DOHH2 (cell line): ENCODE data around the gene CFI.

ENCODE experiments used
- H3F3A ChIP-seq: fragments of 200-600 bp; sonication (generic), shearing (Covaris generic); 2 replicates; pipeline ENCODE4 v1.6.0; 2016; ENCODE audit warnings: antibody characterized with exemption, mild to moderate bottlenecking; ENCODE audit not compliant: control insufficient read depth, insufficient read depth
- H3K27ac ChIP-seq: fragments of 200-600 bp; sonication (generic); 2 replicates; pipeline ENCODE4 v1.5.1; 2014; ENCODE audit warnings: low read depth, mild to moderate bottlenecking, low read length, moderate library complexity
- H3K27me3 ChIP-seq: fragments of 200-600 bp; sonication (generic); 2 replicates; pipeline ENCODE4 v1.6.1; 2014; ENCODE audit warnings: mild to moderate bottlenecking, low read length, mixed read lengths; ENCODE audit not compliant: control insufficient read depth
- H3K36me3 ChIP-seq: fragments of 200-600 bp; sonication (generic); 2 replicates; pipeline ENCODE4 v1.6.1; 2014; ENCODE audit warnings: mild to moderate bottlenecking, low read length, moderate library complexity, mixed read lengths; ENCODE audit not compliant: control insufficient read depth
- H3K4me1 ChIP-seq: fragments of 200-600 bp; sonication (generic); 2 replicates; pipeline ENCODE4 v1.6.1; 2014; ENCODE audit warnings: mild to moderate bottlenecking, low read length, mixed read lengths; ENCODE audit not compliant: control insufficient read depth
- H3K4me2 ChIP-seq: fragments of 200-600 bp; sonication (generic); 2 replicates; pipeline ENCODE4 v1.6.0; 2014; ENCODE audit warnings: mild to moderate bottlenecking, low read length, moderate library complexity
- H3K4me3 ChIP-seq: fragments of 200-600 bp; sonication (generic); 2 replicates; pipeline ENCODE4 v1.5.1; 2014; ENCODE audit warnings: mild to moderate bottlenecking, low read length, mixed read lengths
- H3K79me2 ChIP-seq: fragments of 200-600 bp; sonication (generic); 2 replicates; pipeline ENCODE4 v1.6.1; 2014; ENCODE audit warnings: mild to moderate bottlenecking, low read length, mixed read lengths; ENCODE audit not compliant: control insufficient read depth
- H3K9me2 ChIP-seq: fragments of 200-600 bp; sonication (generic); replicated peaks from 2 replicates; pipeline ENCODE4 v1.6.1; 2014; ENCODE audit warnings: mild to moderate bottlenecking, low read length, mixed read lengths; ENCODE audit not compliant: control insufficient read depth
- H3K9me3 ChIP-seq: fragments of 200-600 bp; sonication (generic); 2 replicates; pipeline ENCODE4 v1.6.1; 2014; ENCODE audit warnings: antibody characterized with exemption, low read length, mixed read lengths; ENCODE audit not compliant: control insufficient read depth, insufficient read depth
- H4K20me1 ChIP-seq: fragments of 200-600 bp; sonication (generic); 2 replicates; pipeline ENCODE4 v1.6.0; 2014; ENCODE audit warnings: low read depth, mild to moderate bottlenecking, antibody characterized with exemption, low read length, moderate library complexity; ENCODE audit not compliant: control insufficient read depth, insufficient read depth
- EZH2phosphoT487 ChIP-seq: fragments of 200-600 bp; sonication (generic); IDR thresholded peaks from 2 replicates; pipeline ENCODE4 v1.6.1; 2017; ENCODE audit warnings: borderline replicate concordance, mild to moderate bottlenecking, antibody characterized with exemption, low read length, moderate library complexity, mixed read lengths
- TF ChIP-seq, protein P1 (sequence below): fragments of 200-600 bp; sonication (generic); IDR thresholded peaks from one replicate; pipeline ENCODE4 v1.5.1; 2014; ENCODE audit warnings: antibody characterized with exemption, mild to moderate bottlenecking, low read depth, low read length; ENCODE audit not compliant: poor library complexity, severe bottlenecking

CFI gene

GRCh38 chr4:109755656-109756055 is 46.1 kb downstream of the CFI start:
- Histone ChIP-seq H3K9me2 (no peaks in the 10 kb centered on the region), H4K20me1 (no peaks in the 10 kb centered on the region), H3K27ac (no peak overlapping the region), H3K4me2 (no peak overlapping the region), H3K79me2 (no peaks in the 10 kb centered on the region), H3K9me3 (no peaks in the 10 kb centered on the region), H3K27me3 (peaks cover 5% of the 10 kb centered on the region; the same call in 1 of the 2 replicates), H3F3A (no peaks in the 10 kb centered on the region), H3K4me3 (no peak overlapping the region), H3K36me3 (no peaks in the 10 kb centered on the region), H3K4me1 (no peaks in the 10 kb centered on the region)
- TF ChIP-seq, protein P1, sequence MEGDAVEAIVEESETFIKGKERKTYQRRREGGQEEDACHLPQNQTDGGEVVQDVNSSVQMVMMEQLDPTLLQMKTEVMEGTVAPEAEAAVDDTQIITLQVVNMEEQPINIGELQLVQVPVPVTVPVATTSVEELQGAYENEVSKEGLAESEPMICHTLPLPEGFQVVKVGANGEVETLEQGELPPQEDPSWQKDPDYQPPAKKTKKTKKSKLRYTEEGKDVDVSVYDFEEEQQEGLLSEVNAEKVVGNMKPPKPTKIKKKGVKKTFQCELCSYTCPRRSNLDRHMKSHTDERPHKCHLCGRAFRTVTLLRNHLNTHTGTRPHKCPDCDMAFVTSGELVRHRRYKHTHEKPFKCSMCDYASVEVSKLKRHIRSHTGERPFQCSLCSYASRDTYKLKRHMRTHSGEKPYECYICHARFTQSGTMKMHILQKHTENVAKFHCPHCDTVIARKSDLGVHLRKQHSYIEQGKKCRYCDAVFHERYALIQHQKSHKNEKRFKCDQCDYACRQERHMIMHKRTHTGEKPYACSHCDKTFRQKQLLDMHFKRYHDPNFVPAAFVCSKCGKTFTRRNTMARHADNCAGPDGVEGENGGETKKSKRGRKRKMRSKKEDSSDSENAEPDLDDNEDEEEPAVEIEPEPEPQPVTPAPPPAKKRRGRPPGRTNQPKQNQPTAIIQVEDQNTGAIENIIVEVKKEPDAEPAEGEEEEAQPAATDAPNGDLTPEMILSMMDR: no peak
- no peak for TF ChIP-seq EZH2phosphoT487

- H3F3A ChIP-seq: no peaks in the 10 kb centered on the region
- H3K79me2 ChIP-seq: no peaks in the 10 kb centered on the region
- H3K4me3 ChIP-seq: no peak overlapping the region
- no peak overlapping the region for H3K27ac ChIP-seq
- TF ChIP-seq, protein P1: no peak
- no peak for TF ChIP-seq EZH2phosphoT487
- H3K36me3 ChIP-seq: no peaks in the 10 kb centered on the region
- H4K20me1 ChIP-seq: no peaks in the 10 kb centered on the region
- H3K4me2 ChIP-seq: no peak overlapping the region
- H3K27me3 ChIP-seq: no peaks in the 10 kb centered on the region
- no peaks in the 10 kb centered on the region for H3K4me1 ChIP-seq
- no peaks in the 10 kb centered on the region for H3K9me2 ChIP-seq
- no peaks in the 10 kb centered on the region for H3K9me3 ChIP-seq
Observed at GRCh38 chr4:109754093-109754857, 47.5 kb downstream of the CFI start.

DNA sequence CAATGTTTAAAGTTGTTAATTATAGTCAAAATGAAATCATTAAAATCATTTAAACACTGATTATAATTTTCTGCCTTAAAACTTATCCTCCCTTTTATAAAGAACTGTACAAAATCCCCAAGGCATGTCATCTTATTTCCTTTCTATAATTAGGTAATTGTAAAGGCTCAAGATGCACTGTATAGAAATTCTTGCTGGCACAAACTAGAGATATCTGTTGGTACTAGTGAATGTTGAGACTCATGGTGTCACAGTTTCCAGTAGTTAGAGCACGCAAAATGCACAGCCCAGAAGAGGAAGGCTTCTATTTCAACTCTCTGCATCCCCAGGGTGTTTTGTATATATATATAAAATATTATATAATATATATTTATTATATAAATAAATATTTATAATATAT is 49.3 kb downstream of the CFI start:
- Histone ChIP-seq H3K9me3 (no peaks in the 10 kb centered on the region), H3K27ac (no peak overlapping the region), H3F3A (no peaks in the 10 kb centered on the region), H3K4me2 (no peak overlapping the region), H4K20me1 (no peaks in the 10 kb centered on the region), H3K36me3 (no peaks in the 10 kb centered on the region), H3K79me2 (no peaks in the 10 kb centered on the region), H3K4me3 (no peak overlapping the region), H3K27me3 (no peaks in the 10 kb centered on the region), H3K4me1 (no peaks in the 10 kb centered on the region), H3K9me2 (no peaks in the 10 kb centered on the region)
- TF ChIP-seq, protein P1: no peak
- no peak for TF ChIP-seq EZH2phosphoT487
